ENCODE data around the gene PGC.

The PGC gene

GRCh38 chr6:41720262-41720620 lies 27.0 kb downstream of the PGC start:
- peak overlapping the region; percentile 64 for H3K27ac ChIP-seq
- no peak for TF ChIP-seq ZFX (IDR thresholded peaks at IDR 0.05)
- TF ChIP-seq, protein P1, sequence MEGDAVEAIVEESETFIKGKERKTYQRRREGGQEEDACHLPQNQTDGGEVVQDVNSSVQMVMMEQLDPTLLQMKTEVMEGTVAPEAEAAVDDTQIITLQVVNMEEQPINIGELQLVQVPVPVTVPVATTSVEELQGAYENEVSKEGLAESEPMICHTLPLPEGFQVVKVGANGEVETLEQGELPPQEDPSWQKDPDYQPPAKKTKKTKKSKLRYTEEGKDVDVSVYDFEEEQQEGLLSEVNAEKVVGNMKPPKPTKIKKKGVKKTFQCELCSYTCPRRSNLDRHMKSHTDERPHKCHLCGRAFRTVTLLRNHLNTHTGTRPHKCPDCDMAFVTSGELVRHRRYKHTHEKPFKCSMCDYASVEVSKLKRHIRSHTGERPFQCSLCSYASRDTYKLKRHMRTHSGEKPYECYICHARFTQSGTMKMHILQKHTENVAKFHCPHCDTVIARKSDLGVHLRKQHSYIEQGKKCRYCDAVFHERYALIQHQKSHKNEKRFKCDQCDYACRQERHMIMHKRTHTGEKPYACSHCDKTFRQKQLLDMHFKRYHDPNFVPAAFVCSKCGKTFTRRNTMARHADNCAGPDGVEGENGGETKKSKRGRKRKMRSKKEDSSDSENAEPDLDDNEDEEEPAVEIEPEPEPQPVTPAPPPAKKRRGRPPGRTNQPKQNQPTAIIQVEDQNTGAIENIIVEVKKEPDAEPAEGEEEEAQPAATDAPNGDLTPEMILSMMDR (conservative IDR thresholded peaks at IDR 0.05) = no peak

DNA sequence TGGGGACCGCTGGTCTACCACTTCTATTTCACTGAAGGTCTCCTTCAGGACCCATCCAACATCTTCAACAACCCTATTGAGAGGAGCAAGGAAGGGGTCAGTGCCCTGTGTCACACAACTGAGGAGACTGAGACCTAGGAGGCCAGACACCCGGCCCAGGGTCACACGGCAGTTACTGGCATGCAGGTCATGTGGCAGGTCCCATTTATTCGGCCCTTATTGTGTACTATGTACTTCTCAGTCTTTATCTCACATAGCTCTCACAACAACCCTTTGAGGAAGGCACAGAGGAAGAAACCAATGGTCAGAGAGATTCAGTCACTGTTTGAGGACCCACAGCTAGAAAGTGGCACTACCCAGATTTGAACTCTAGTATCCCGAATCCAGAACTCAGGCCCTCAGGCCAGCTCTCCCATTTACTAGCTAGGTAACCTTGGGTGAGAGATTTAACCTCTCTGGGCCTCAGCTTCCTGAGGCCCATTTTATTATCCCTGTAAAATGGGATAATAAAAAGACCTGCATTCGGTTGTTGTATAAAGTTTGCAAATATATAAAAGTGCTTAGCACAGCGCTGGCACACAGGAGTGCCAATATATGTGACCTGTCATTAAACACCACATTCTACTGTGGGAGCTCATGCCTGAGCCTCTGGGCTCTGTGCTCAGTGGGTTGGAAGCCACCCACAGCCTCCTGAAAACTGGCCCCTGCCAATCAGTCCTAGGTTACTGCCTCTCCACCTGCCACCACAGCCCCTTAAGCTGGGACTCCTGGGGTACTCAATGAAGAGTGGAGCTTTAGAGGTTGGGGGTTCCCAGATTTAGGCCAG lies 27.5 kb downstream of the PGC start:
- no peak for TF ChIP-seq ZFX (IDR thresholded peaks at IDR 0.05)
- TF ChIP-seq, protein P1 (conservative IDR thresholded peaks at IDR 0.05) = no peak
- peak overlapping the region; percentile 64 for H3K27ac ChIP-seq

GRCh38 chr6:41718828-41719227 lies 28.4 kb downstream of the PGC start:
- peak overlapping the region; percentile 64; the same call in 1 of the 2 replicates for H3K27ac ChIP-seq

GRCh38 chr6:41717392-41717736 lies 29.8 kb downstream of the PGC start:
- TF ChIP-seq ZFX (IDR thresholded peaks at IDR 0.05) = no peak
- TF ChIP-seq, protein P1 (conservative IDR thresholded peaks at IDR 0.05) = no peak
- no peak overlapping the region for H3K27ac ChIP-seq

More at GRCh38 chr6:41718828-41719227, 28.4 kb downstream of the PGC start:
- TF ChIP-seq, protein P1 (conservative IDR thresholded peaks at IDR 0.05) = no peak
- no peak for TF ChIP-seq ZFX (IDR thresholded peaks at IDR 0.05)

- TF ChIP-seq, protein P1 (conservative IDR thresholded peaks at IDR 0.05) = no peak
- TF ChIP-seq ZFX (IDR thresholded peaks at IDR 0.05) = no peak
- peak overlapping the region; percentile 5; the same call in 1 of the 2 replicates for H3K27ac ChIP-seq
These were observed 30.4 kb downstream of the PGC start for GRCh38 chr6:41716516-41717391.

GRCh38 chr6:41715795-41716515 lies 31.2 kb downstream of the PGC start:
- no peak overlapping the region; the same call in 1 of the 2 replicates for H3K27ac ChIP-seq
- no peak for TF ChIP-seq ZFX (IDR thresholded peaks at IDR 0.05)
- TF ChIP-seq, protein P1 (conservative IDR thresholded peaks at IDR 0.05) = no peak
